GM12872 (cell line): Measurements from ENCODE around the gene NCCRP1.

ENCODE experiments used
- CTCF ChIP-seq: IDR thresholded peaks from 3 replicates; pipeline ENCODE4 v1.5.1; 2011; ENCODE audit warnings: low read depth, mild to moderate bottlenecking, low read length, moderate library complexity; ENCODE audit not compliant: insufficient read depth

NCCRP1 gene

GRCh38 chr19:39160523-39160861, 36.3 kb upstream of the NCCRP1 start:
- no peak for TF ChIP-seq CTCF

GRCh38 chr19:39160889-39161672, 35.7 kb upstream of the NCCRP1 start:
- TF ChIP-seq CTCF: no peak

GRCh38 chr19:39162441-39163043, 34.2 kb upstream of the NCCRP1 start:
- no peak for TF ChIP-seq CTCF

GRCh38 chr19:39163621-39164020, 33.1 kb upstream of the NCCRP1 start:
- no peak for TF ChIP-seq CTCF

- TF ChIP-seq CTCF: no peak
Observed at GRCh38 chr19:39164289-39164688, 32.5 kb upstream of the NCCRP1 start.

- no peak for TF ChIP-seq CTCF
Observed at GRCh38 chr19:39165857-39166256, 30.9 kb upstream of the NCCRP1 start.

GRCh38 chr19:39166571-39167391, 30.0 kb upstream of the NCCRP1 start:
- TF ChIP-seq CTCF: no peak
